ENCODE measurements around the gene CLDN14. TPM values are rescaled to one million over a fixed set of nuclear protein-coding genes. Genes with fewer than 3 reads are reported as not detected.

The CLDN14 gene
- total RNA-seq, 2 experiments from 2014 or later, result not detected

- no peaks in the 10 kb centered on the region for H3K9me3 ChIP-seq (ENCODE audit: low read length)
- H3K79me2 ChIP-seq (ENCODE audit: insufficient read depth, low read depth, low read length), result no peaks in the 10 kb centered on the region
- DNase-seq (ENCODE audit: low spot score), result peak; percentile 82
- no peak for TF ChIP-seq CTCF (conservative IDR thresholded peaks at IDR 0.05; ENCODE audit: low read length)
- no peak for TF ChIP-seq EZH2phosphoT487 (IDR thresholded peaks at IDR 0.05; ENCODE audit: borderline replicate concordance, low read depth, low read length)
- ChIA-PET POLR2A (interaction anchor here (0.6 to 2.1 kb wide), 3 partner anchors 8 to 260 kb away, joined by 3 to 6 read pairs (median 3); no protein-coding TSS in a partner anchor), CTCF (ENCODE audit: unreplicated experiment) (no interaction called here)
- no TSS peak for BruUV-seq (replicated peaks)
- H3K27ac ChIP-seq (ENCODE audit: low read depth, low read length, poor library complexity, severe bottlenecking), result peak overlapping the region; percentile 53
- H3K9me2 ChIP-seq (ENCODE audit: insufficient read depth, low read length), result no peaks in the 10 kb centered on the region
- H3K4me2 ChIP-seq (ENCODE audit: low read length), result peak overlapping the region; percentile 54
- intact Hi-C loops (cut with micrococcal nuclease; ENCODE audit: unreplicated experiment), result loop anchor here (10.0 kb wide), 1 partner anchor 751 kb away; the partner anchor contains the start of gene VPS26C
- H4K20me1 ChIP-seq (ENCODE audit: insufficient read depth, low read length), result no peaks in the 10 kb centered on the region
- H3K4me3 ChIP-seq (ENCODE audit: low read depth, low read length, poor library complexity, severe bottlenecking), result peak overlapping the region; percentile 19
- H3K36me3 ChIP-seq (ENCODE audit: insufficient read depth, low read length), result no peaks in the 10 kb centered on the region
- H3K4me1 ChIP-seq (ENCODE audit: insufficient read depth, low read length, poor library complexity, severe bottlenecking), result peaks cover 80% of the 10 kb centered on the region
- H2AFZ ChIP-seq (ENCODE audit: low read length), result peak overlapping the region; percentile 45; the same call in 1 of the 2 replicates
Measured at GRCh38 chr21:36513430-36513829, 33.5 kb upstream of the CLDN14 start.

GRCh38 chr21:36512971-36513370 is 33.0 kb upstream of the CLDN14 start:
- Histone ChIP-seq H3K36me3 (ENCODE audit: insufficient read depth, low read length) (no peaks in the 10 kb centered on the region), H3K27ac (ENCODE audit: low read depth, low read length, poor library complexity, severe bottlenecking) (peak overlapping the region; percentile 53), H3K4me2 (ENCODE audit: low read length) (peak overlapping the region; percentile 54), H3K79me2 (ENCODE audit: insufficient read depth, low read depth, low read length) (no peaks in the 10 kb centered on the region), H4K20me1 (ENCODE audit: insufficient read depth, low read length) (no peaks in the 10 kb centered on the region), H3K4me1 (ENCODE audit: insufficient read depth, low read length, poor library complexity, severe bottlenecking) (peaks cover 77% of the 10 kb centered on the region), H2AFZ (ENCODE audit: low read length) (peak overlapping the region; percentile 45; the same call in 1 of the 2 replicates), H3K4me3 (ENCODE audit: low read depth, low read length, poor library complexity, severe bottlenecking) (peak overlapping the region; percentile 19), H3K9me3 (ENCODE audit: low read length) (no peaks in the 10 kb centered on the region), H3K9me2 (ENCODE audit: insufficient read depth, low read length) (no peaks in the 10 kb centered on the region)
- intact Hi-C loops (cut with micrococcal nuclease; ENCODE audit: unreplicated experiment), result loop anchor here (10.0 kb wide), 1 partner anchor 752 kb away; the partner anchor contains the start of gene VPS26C
- ChIA-PET POLR2A (interaction anchor here (0.6 to 2.1 kb wide), 2 partner anchors 23 to 260 kb away, joined by 3 to 6 read pairs; no protein-coding TSS in a partner anchor), CTCF (ENCODE audit: unreplicated experiment) (no interaction called here)
- TF ChIP-seq EZH2phosphoT487 (IDR thresholded peaks at IDR 0.05; ENCODE audit: borderline replicate concordance, low read depth, low read length) (no peak), CTCF (conservative IDR thresholded peaks at IDR 0.05; ENCODE audit: low read length) (no peak)
- no peak for DNase-seq (ENCODE audit: low spot score)
- BruUV-seq (replicated peaks), result no TSS peak
